Activated T-cell treated with anti-CD3 and anti-CD28 coated beads for 48 hours (primary cell): ENCODE measurements around the gene TLCD1.
"Not testable (repeated sequence)": the region's sequence is repeated elsewhere in the genome, so short reads cannot be mapped to it uniquely, and the experiment has no call there.

ENCODE experiments used
- DNase-seq: peaks from one replicate; pipeline ENCODE4 v3.0.0-alpha.2; 2020; ENCODE audit warnings: low read depth

Gene TLCD1

GRCh38 chr17:28729950-28730330 lies 3.9 kb upstream of the TLCD1 start:
- no peak for DNase-seq

- peak; percentile 97 for DNase-seq
These were observed 2.5 kb upstream of the TLCD1 start, which contains the start of gene NEK8 for GRCh38 chr17:28728364-28729200. Gene NEK8 (plus strand): TSS chr17:28728788. CDS start chr17:28728814, 26 bp downstream.

GRCh38 chr17:28726627-28727491 lies 826 bp upstream of the TLCD1 start:
- peak; percentile 92 for DNase-seq

- peak; percentile 73 for DNase-seq
These were observed 290 bp downstream of the TLCD1 start for GRCh38 chr17:28725660-28726225.

- DNase-seq = no peak
These were observed 820 bp downstream of the TLCD1 start for GRCh38 chr17:28725166-28725659.

GRCh38 chr17:28724500-28725165 lies 1.4 kb downstream of the TLCD1 start:
- DNase-seq = no peak

GRCh38 chr17:28723836-28724499 lies 2.1 kb downstream of the TLCD1 start:
- DNase-seq = not testable (repeated sequence)

- no peak for DNase-seq
These were observed 2.7 kb downstream of the TLCD1 start for GRCh38 chr17:28723159-28723835.

- no peak for DNase-seq
These were observed 3.4 kb downstream of the TLCD1 start for GRCh38 chr17:28722417-28723158.

- not testable (repeated sequence) for DNase-seq
These were observed 5.1 kb downstream of the TLCD1 start for GRCh38 chr17:28720997-28721329.

GRCh38 chr17:28720247-28720996 lies 5.6 kb downstream of the TLCD1 start:
- peak; percentile 31 for DNase-seq

- no peak for DNase-seq
These were observed 7.0 kb downstream of the TLCD1 start for GRCh38 chr17:28719021-28719433.

GRCh38 chr17:28718333-28719020 lies 7.6 kb downstream of the TLCD1 start:
- no peak for DNase-seq

GRCh38 chr17:28717578-28718332 lies 8.3 kb downstream of the TLCD1 start, which contains the start of gene RAB34:
Gene RAB34 (minus strand): TSS chr17:28717868. CDS start chr17:28717266, 602 bp downstream.
- DNase-seq = no peak

GRCh38 chr17:28716740-28717577 lies 9.1 kb downstream of the TLCD1 start:
- no peak for DNase-seq

GRCh38 chr17:28715217-28715616 lies 10.8 kb downstream of the TLCD1 start:
- DNase-seq = no peak

GRCh38 chr17:28714281-28714680 lies 11.8 kb downstream of the TLCD1 start:
- DNase-seq = no peak
